Measurements from ENCODE around the gene TNFRSF1B.
A peak's percentile ranks its signal among the peaks of the same experiment; 100 is the strongest.

The TNFRSF1B gene

GRCh38 chr1:12161662-12162458 lies 4.9 kb upstream of the TNFRSF1B start:
- DNase-seq (ENCODE audit: low spot score in 2 of 2) (peak; percentile 58 to 87), ATAC-seq (peak; percentile 91)
- H3K27ac Mint-ChIP-seq = peak overlapping the region; percentile 91
- H3K4me3 Mint-ChIP-seq = peak overlapping the region; percentile 63
- peaks cover 26% of the 10 kb centered on the region for H3K36me3 Mint-ChIP-seq
- no peaks in the 10 kb centered on the region for H3K9me3 Mint-ChIP-seq
- H3K4me1 Mint-ChIP-seq = peaks cover 85% of the 10 kb centered on the region

- no peak for ATAC-seq
- no peak for DNase-seq (ENCODE audit: low spot score in 2 of 2)
- peaks cover 81% of the 10 kb centered on the region for H3K4me1 Mint-ChIP-seq
- peak overlapping the region; percentile 91 for H3K27ac Mint-ChIP-seq
- peaks cover 23% of the 10 kb centered on the region for H3K36me3 Mint-ChIP-seq
- H3K9me3 Mint-ChIP-seq = no peaks in the 10 kb centered on the region
- peak overlapping the region; percentile 63 for H3K4me3 Mint-ChIP-seq
These were observed 4.2 kb upstream of the TNFRSF1B start for GRCh38 chr1:12162459-12163137.

- ATAC-seq = peak; percentile 58
- H3K4me3 Mint-ChIP-seq = peak overlapping the region; percentile 63
- no peak for DNase-seq (ENCODE audit: low spot score in 2 of 2)
- H3K27ac Mint-ChIP-seq = peak overlapping the region; percentile 91
- H3K9me3 Mint-ChIP-seq = no peaks in the 10 kb centered on the region
- H3K4me1 Mint-ChIP-seq = peaks cover 77% of the 10 kb centered on the region
- H3K36me3 Mint-ChIP-seq = peaks cover 27% of the 10 kb centered on the region
These were observed 3.6 kb upstream of the TNFRSF1B start for GRCh38 chr1:12163210-12163609.

GRCh38 chr1:12164210-12164609 lies 2.6 kb upstream of the TNFRSF1B start:
- DNase-seq (ENCODE audit: low spot score in 2 of 2) (no peak), ATAC-seq (no peak)
- H3K36me3 Mint-ChIP-seq = peaks cover 37% of the 10 kb centered on the region
- no peak overlapping the region for H3K4me3 Mint-ChIP-seq
- peak overlapping the region; percentile 91 for H3K27ac Mint-ChIP-seq
- peaks cover 76% of the 10 kb centered on the region for H3K4me1 Mint-ChIP-seq
- no peaks in the 10 kb centered on the region for H3K9me3 Mint-ChIP-seq

GRCh38 chr1:12165342-12165741 lies 1.4 kb upstream of the TNFRSF1B start:
- H3K36me3 Mint-ChIP-seq = peaks cover 48% of the 10 kb centered on the region
- H3K4me3 Mint-ChIP-seq = no peak overlapping the region
- H3K27ac Mint-ChIP-seq = peak overlapping the region; percentile 91
- peaks cover 80% of the 10 kb centered on the region for H3K4me1 Mint-ChIP-seq
- ATAC-seq (no peak), DNase-seq (ENCODE audit: low spot score in 2 of 2) (no peak)
- H3K9me3 Mint-ChIP-seq = no peaks in the 10 kb centered on the region

- H3K27ac Mint-ChIP-seq = peak overlapping the region; percentile 100
- peaks cover 64% of the 10 kb centered on the region for H3K36me3 Mint-ChIP-seq
- H3K4me1 Mint-ChIP-seq = peaks cover 78% of the 10 kb centered on the region
- ATAC-seq (peak; percentile 1), DNase-seq (ENCODE audit: low spot score in 2 of 2) (no peak)
- peaks cover 3% of the 10 kb centered on the region for H3K9me3 Mint-ChIP-seq
- peak overlapping the region; percentile 100 for H3K4me3 Mint-ChIP-seq
These were observed 970 bp downstream of the TNFRSF1B start for GRCh38 chr1:12167493-12168429.

- ATAC-seq = no peak
- H3K4me1 Mint-ChIP-seq = peaks cover 78% of the 10 kb centered on the region
- DNase-seq (ENCODE audit: low spot score in 2 of 2) = no peak
- peak overlapping the region; percentile 100 for H3K4me3 Mint-ChIP-seq
- peaks cover 3% of the 10 kb centered on the region for H3K9me3 Mint-ChIP-seq
- H3K36me3 Mint-ChIP-seq = peaks cover 73% of the 10 kb centered on the region
- H3K27ac Mint-ChIP-seq = peak overlapping the region; percentile 100
These were observed 1.8 kb downstream of the TNFRSF1B start for GRCh38 chr1:12168451-12169160.

GRCh38 chr1:12169442-12170135 lies 2.8 kb downstream of the TNFRSF1B start:
- H3K4me3 Mint-ChIP-seq = peak overlapping the region; percentile 100
- H3K9me3 Mint-ChIP-seq = peaks cover 3% of the 10 kb centered on the region
- peak overlapping the region; percentile 100 for H3K27ac Mint-ChIP-seq
- no peak for DNase-seq (ENCODE audit: low spot score in 2 of 2)
- no peak for ATAC-seq
- H3K4me1 Mint-ChIP-seq = peaks cover 78% of the 10 kb centered on the region
- H3K36me3 Mint-ChIP-seq = peaks cover 83% of the 10 kb centered on the region

GRCh38 chr1:12170263-12170671 lies 3.5 kb downstream of the TNFRSF1B start:
- peaks cover 80% of the 10 kb centered on the region for H3K4me1 Mint-ChIP-seq
- H3K36me3 Mint-ChIP-seq = peaks cover 89% of the 10 kb centered on the region
- H3K27ac Mint-ChIP-seq = peak overlapping the region; percentile 100
- DNase-seq (ENCODE audit: low spot score in 2 of 2) (no peak), ATAC-seq (no peak)
- H3K4me3 Mint-ChIP-seq = peak overlapping the region; percentile 100
- H3K9me3 Mint-ChIP-seq = peaks cover 3% of the 10 kb centered on the region

- ATAC-seq (peak; percentile 65), DNase-seq (ENCODE audit: low spot score in 2 of 2) (no peak)
- H3K27ac Mint-ChIP-seq = peak overlapping the region; percentile 100
- peaks cover 85% of the 10 kb centered on the region for H3K4me1 Mint-ChIP-seq
- H3K9me3 Mint-ChIP-seq = peaks cover 3% of the 10 kb centered on the region
- peak overlapping the region; percentile 100 for H3K4me3 Mint-ChIP-seq
- H3K36me3 Mint-ChIP-seq = peaks cover 96% of the 10 kb centered on the region
These were observed 4.6 kb downstream of the TNFRSF1B start for GRCh38 chr1:12171206-12172041.

GRCh38 chr1:12172042-12172851 lies 5.5 kb downstream of the TNFRSF1B start:
- peak overlapping the region; percentile 100 for H3K4me3 Mint-ChIP-seq
- H3K9me3 Mint-ChIP-seq = peaks cover 3% of the 10 kb centered on the region
- H3K27ac Mint-ChIP-seq = peak overlapping the region; percentile 100
- H3K36me3 Mint-ChIP-seq = peaks cover 100% of the 10 kb centered on the region
- DNase-seq (ENCODE audit: low spot score in 2 of 2) (no peak), ATAC-seq (peak; percentile 55)
- peaks cover 87% of the 10 kb centered on the region for H3K4me1 Mint-ChIP-seq

GRCh38 chr1:12173041-12173509 lies 6.3 kb downstream of the TNFRSF1B start:
- Mint-ChIP-seq H3K4me3 (peak overlapping the region; percentile 100), H3K9me3 (peaks cover 3% of the 10 kb centered on the region), H3K4me1 (peaks cover 90% of the 10 kb centered on the region), H3K36me3 (peaks cover 100% of the 10 kb centered on the region), H3K27ac (peak overlapping the region; percentile 100)
- DNase-seq (ENCODE audit: low spot score in 2 of 2) (no peak), ATAC-seq (no peak)
